H1 (cell line): ENCODE data around the gene GAPDHS. TPM values are rescaled to one million over a fixed set of nuclear protein-coding genes. Genes with fewer than 3 reads are reported as not detected.

Experiments used
- CTCF ChIA-PET: fragments of 300-600 bp; sonication (Branson Sonifier 250); formaldehyde crosslinking; loops from one replicate; lab custom pipeline; 2021; ENCODE audit not compliant: partially characterized antibody; lab: Charles Lee
- POLR2A ChIA-PET: fragments of 300-600 bp; sonication (Branson Sonifier 250); formaldehyde crosslinking; loops from one replicate; lab custom pipeline; 2021; ENCODE audit warnings: inconsistent platforms; ENCODE audit not compliant: partially characterized antibody; lab: Charles Lee
- DNase-seq, 2 experiments: peaks; one replicate each; pipeline versions ENCODE4 v3.0.0 to v3.0.0-alpha.2; 2010 to 2022; ENCODE audit warnings: low spot score in 2 of 2, low read depth in 1 of 2, mixed read lengths in 1 of 2
- FAIRE-seq: peaks from 2 replicates; lab custom pipeline; 2011; peaks lifted over from hg19 to GRCh38; lab: Jason Lieb, UNC
- H2AFZ ChIP-seq: 2 replicates; pipeline ENCODE4 v1.8.1; 2012; ENCODE audit warnings: low read length, inconsistent platforms
- H2AK5ac ChIP-seq: 2 replicates; pipeline ENCODE4 v1.6.1; 2013; ENCODE audit warnings: low read depth, low read length
- H2BK120ac ChIP-seq: replicated peaks from 2 replicates; pipeline ENCODE3; 2013; ENCODE audit warnings: low read depth, low read length, inconsistent platforms
- H2BK12ac ChIP-seq: 2 replicates; pipeline ENCODE4 v1.6.1; 2013; ENCODE audit warnings: low read depth, low read length
- H2BK15ac ChIP-seq: 2 replicates; pipeline ENCODE4 v1.6.1; 2013; ENCODE audit warnings: low read length
- H2BK20ac ChIP-seq: 2 replicates; pipeline ENCODE4 v1.6.1; 2013; ENCODE audit warnings: low read length
- H2BK5ac ChIP-seq: 2 replicates; pipeline ENCODE4 v1.6.1; 2013; ENCODE audit warnings: low read depth, low read length
- H3K14ac ChIP-seq: 2 replicates; pipeline ENCODE4 v1.6.1; 2013; ENCODE audit warnings: inconsistent platforms; ENCODE audit not compliant: insufficient read length
- H3K18ac ChIP-seq: 2 replicates; pipeline ENCODE4 v1.6.1; 2013; ENCODE audit warnings: low read length; ENCODE audit errors: extremely low read depth
- H3K23ac ChIP-seq: 2 replicates; pipeline ENCODE4 v1.6.1; 2013; ENCODE audit warnings: inconsistent platforms; ENCODE audit not compliant: insufficient read length
- H3K23me2 ChIP-seq: 2 replicates; pipeline ENCODE4 v1.6.1; 2013; ENCODE audit warnings: low read depth, low read length
- H3K27ac ChIP-seq: 2 replicates; pipeline ENCODE4 v1.6.1; 2011; ENCODE audit warnings: low read depth, low read length, inconsistent platforms
- H3K27me3 ChIP-seq, 4 experiments: replicated peaks in 1 of 4; 1 replicate in 1 of 4; 2 replicates in 3 of 4; pipeline versions ENCODE4 v1.6.1 to v1.8.1; 2011 to 2013; ENCODE audit warnings: low read length in 3 of 4, mild to moderate bottlenecking in 3 of 4, inconsistent platforms in 2 of 4, mixed read lengths in 2 of 4, moderate library complexity in 1 of 4; ENCODE audit not compliant: control insufficient read depth in 3 of 4, insufficient read depth in 3 of 4; ENCODE audit errors: extremely low read depth in 1 of 4
- H3K36me3 ChIP-seq, 4 experiments: 2 replicates each; pipeline versions ENCODE4 v1.6.1 to v1.8.1; 2011 to 2013; ENCODE audit warnings: mild to moderate bottlenecking in 4 of 4, low read length in 3 of 4, moderate library complexity in 2 of 4, control low read depth in 1 of 4, inconsistent platforms in 1 of 4; ENCODE audit not compliant: insufficient read depth in 4 of 4, control insufficient read depth in 2 of 4
- H3K4ac ChIP-seq: replicated peaks from 2 replicates; pipeline ENCODE3; 2013; ENCODE audit warnings: low read length, low read depth, mixed read lengths, inconsistent platforms; ENCODE audit not compliant: insufficient read length
- H3K4me1 ChIP-seq, 4 experiments: replicated peaks in 1 of 4; 1 replicate in 1 of 4; 2 replicates in 3 of 4; pipeline versions ENCODE4 v1.6.1 to v1.8.1; 2011 to 2013; ENCODE audit warnings: low read length in 3 of 4, inconsistent platforms in 2 of 4, mixed read lengths in 1 of 4; ENCODE audit not compliant: insufficient read depth in 4 of 4, control insufficient read depth in 3 of 4
- H3K4me2 ChIP-seq, 2 experiments: 2 replicates each; pipeline versions ENCODE4 v1.6.1 to v1.8.1; 2011 to 2013; ENCODE audit warnings: low read depth in 2 of 2, low read length in 2 of 2, control low read depth in 1 of 2, inconsistent platforms in 1 of 2, mild to moderate bottlenecking in 1 of 2; ENCODE audit not compliant: insufficient read depth in 1 of 2
- H3K4me3 ChIP-seq, 4 experiments: fragments of 200-600, 300-600 bp in 1 of 4; sonication (generic), shearing (Covaris generic), sonication (Bioruptor Twin) in 1 of 4; 2 replicates each; pipeline versions ENCODE4 v1.5.1 to v1.8.1; 2011 to 2016; ENCODE audit warnings: low read length in 4 of 4, low read depth in 3 of 4, control low read depth in 2 of 4, inconsistent platforms in 2 of 4, mild to moderate bottlenecking in 2 of 4, mixed read lengths in 1 of 4, moderate library complexity in 1 of 4; ENCODE audit not compliant: insufficient read depth in 2 of 4; ENCODE audit errors: extremely low read depth in 1 of 4
- H3K56ac ChIP-seq: replicated peaks from 2 replicates; pipeline ENCODE3; 2013; ENCODE audit warnings: low read depth, mild to moderate bottlenecking, mixed read lengths, low read length, inconsistent platforms; ENCODE audit not compliant: insufficient read length
- H3K79me1 ChIP-seq: 2 replicates; pipeline ENCODE4 v1.6.1; 2013; ENCODE audit warnings: low read depth, low read length, control low read depth
- H3K79me2 ChIP-seq, 2 experiments: 2 replicates each; pipeline versions ENCODE4 v1.6.1 to v1.8.1; 2012 to 2013; ENCODE audit warnings: low read length in 2 of 2, mild to moderate bottlenecking in 2 of 2, inconsistent platforms in 1 of 2; ENCODE audit not compliant: insufficient read depth in 2 of 2, control insufficient read depth in 1 of 2
- H3K9ac ChIP-seq, 4 experiments: replicated peaks in 1 of 4; 1 replicate in 1 of 4; 2 replicates in 3 of 4; pipeline versions ENCODE4 v1.6.1 to v1.8.1; 2011 to 2013; ENCODE audit warnings: low read depth in 3 of 4, low read length in 3 of 4, control low read depth in 2 of 4, mild to moderate bottlenecking in 2 of 4, moderate library complexity in 2 of 4, inconsistent platforms in 1 of 4; ENCODE audit errors: extremely low read depth in 1 of 4
- H3K9me3 ChIP-seq, 2 experiments: 2 replicates each; pipeline versions ENCODE4 v1.6.1 to v1.8.1; 2012 to 2013; ENCODE audit warnings: mild to moderate bottlenecking in 2 of 2, moderate library complexity in 2 of 2, control low read depth in 1 of 2, inconsistent platforms in 1 of 2, low read depth in 1 of 2, low read length in 1 of 2, mixed read lengths in 1 of 2; ENCODE audit not compliant: insufficient read depth in 2 of 2
- H4K20me1 ChIP-seq, 2 experiments: replicated peaks in 1 of 2; 2 replicates each; pipeline versions ENCODE3 to v1.8.1; 2011 to 2013; ENCODE audit warnings: inconsistent platforms in 2 of 2, low read length in 2 of 2, mild to moderate bottlenecking in 1 of 2; ENCODE audit not compliant: insufficient read depth in 2 of 2, control insufficient read depth in 1 of 2
- H4K5ac ChIP-seq: 2 replicates; pipeline ENCODE4 v1.6.1; 2013; ENCODE audit warnings: low read length, low read depth, mixed read lengths, inconsistent platforms; ENCODE audit not compliant: insufficient read length
- H4K8ac ChIP-seq: 2 replicates; pipeline ENCODE4 v1.8.0; 2013; ENCODE audit warnings: mild to moderate bottlenecking, moderate library complexity, low read length, inconsistent platforms; ENCODE audit not compliant: insufficient read depth; ENCODE audit errors: extremely low read depth
- H4K91ac ChIP-seq: replicated peaks from 2 replicates; pipeline ENCODE3; 2013; ENCODE audit warnings: low read length, mixed read lengths, inconsistent platforms; ENCODE audit not compliant: insufficient read length
- CHD1 ChIP-seq: IDR thresholded peaks from 2 replicates; pipeline ENCODE4 v1.6.1; 2012; ENCODE audit warnings: low read depth, low read length, improper control_type of control experiment
- EP300 ChIP-seq, 2 experiments: IDR thresholded peaks; 1 replicate in 1 of 2; 2 replicates in 1 of 2; pipeline ENCODE4 v1.6.1; 2011 to 2012; ENCODE audit warnings: low read depth in 2 of 2, low read length in 2 of 2, mild to moderate bottlenecking in 2 of 2, borderline replicate concordance in 1 of 2, inconsistent platforms in 1 of 2, moderate library complexity in 1 of 2
- SIN3A ChIP-seq, 2 experiments: IDR thresholded peaks in 1 of 2; conservative IDR thresholded peaks in 1 of 2; 2 replicates each; pipeline ENCODE4 v1.6.1; 2011 to 2012; ENCODE audit warnings: low read length in 2 of 2, improper control_type of control experiment in 1 of 2, low read depth in 1 of 2, mild to moderate bottlenecking in 1 of 2
- WGBS, 2 experiments: shearing (Covaris generic) in 1 of 2; methylation state at CpG; one replicate each; pipeline versions ENCODE4 v1.1.6 to v1.1.7; 2013 to 2015; ENCODE audit warnings: low lambda C conversion rate in 2 of 2, mixed read lengths in 2 of 2, inconsistent platforms in 1 of 2, low coverage in 1 of 2, missing lambda C conversion rate in 1 of 2; ENCODE audit not compliant: insufficient replicate concordance in 2 of 2, insufficient coverage in 1 of 2, insufficient read length in 1 of 2; ENCODE audit errors: extremely low coverage in 1 of 2, missing lambda C conversion rate in 1 of 2; 5-methylcytosine and 5-hydroxymethylcytosine counted together
- polyA plus RNA-seq, 7 experiments: library from polyadenylated mRNA; depleted of rRNA in 3 of 7; stranded (reverse) in 5 of 7; unstranded in 2 of 7; fragments of >200 nt in 5 of 7; fragments of 200-250 nt in 2 of 7; gene quantifications; 1 replicate in 5 of 7; 2 replicates in 1 of 7; 4 replicates in 1 of 7; pipeline versions ENCODE4 v1.2.1 to v1.2.3, GENCODE V29; 2011 to 2013; ENCODE audit warnings: missing spikeins in 2 of 7, mixed read lengths in 2 of 7
- total RNA-seq: library from RNA; stranded (reverse); fragmentation: NEBNext Ultra II Directional; extraction: Animal tissue kit (Norgen Biotek cat#: 25700); gene quantifications from 2 replicates; pipeline ENCODE4 v1.2.1, GENCODE V29; 2021
- TF ChIP-seq, protein P1 (sequence below): IDR thresholded peaks from 2 replicates; pipeline ENCODE4 v1.6.1; 2012; ENCODE audit warnings: inconsistent platforms

The GAPDHS gene
- total and polyA plus RNA-seq, 2 of the 8 experiments (the other 6 are each of a cell fraction or from before 2014, with no cell fraction given), result 0.26 TPM; not detected in 1

DNA sequence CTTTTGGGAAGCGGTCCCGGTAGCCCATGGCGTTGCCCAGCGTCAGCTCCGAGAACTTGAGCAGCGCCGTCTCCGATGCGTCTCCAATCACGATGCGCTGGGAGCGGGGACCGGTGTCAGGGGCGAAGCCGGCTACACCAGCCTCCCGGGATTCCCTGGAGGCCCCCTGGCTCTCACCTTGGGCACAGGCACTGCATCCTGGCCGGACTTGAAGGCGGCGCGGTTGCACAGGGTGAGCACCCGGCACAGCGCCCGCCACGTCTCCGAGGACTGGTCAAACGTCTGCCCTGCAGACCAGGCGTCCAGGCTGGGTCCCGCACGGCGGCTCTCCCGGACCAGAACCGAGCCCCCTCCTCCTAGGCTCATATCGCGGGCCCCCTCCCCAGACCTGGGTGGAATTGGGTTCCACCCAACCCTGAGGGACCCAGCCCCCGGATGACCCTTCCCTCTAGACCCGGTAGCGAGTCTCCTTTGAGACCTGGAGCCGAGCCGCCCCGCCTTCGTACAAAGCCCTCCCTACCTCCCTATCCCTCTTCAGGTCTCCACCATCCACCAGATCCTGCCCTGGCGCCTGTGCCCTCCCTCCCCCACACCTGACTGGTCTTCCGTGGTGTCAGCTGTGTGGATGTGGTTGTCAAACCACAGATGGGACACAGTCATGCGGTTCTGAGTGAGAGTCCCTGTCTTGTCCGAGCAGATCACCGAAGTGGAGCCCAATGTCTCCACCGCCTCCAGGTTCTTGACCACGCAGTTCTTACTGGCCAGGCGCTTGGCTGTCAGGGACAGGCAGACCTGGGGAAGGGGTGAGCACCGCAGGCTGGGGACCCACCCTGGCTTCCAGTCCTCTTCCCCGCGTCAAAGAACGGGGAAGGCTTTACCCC lies 25.4 kb downstream of the GAPDHS start:
- Histone ChIP-seq H4K91ac (no peak overlapping the region), H3K27ac (no peak overlapping the region), H3K4me2 (peak overlapping the region; percentile 42 to 92), H4K5ac (no peak overlapping the region), H3K23ac (no peak overlapping the region), H3K56ac (no peak overlapping the region), H3K18ac (no peak overlapping the region), H3K27me3 (peaks cover 0 to 16% (median 12%) of the 10 kb centered on the region in 4 experiments; a peak in 5 of 7 replicates), H3K9me3 (no peaks in the 10 kb centered on the region; a peak in 1 of 4 replicates), H4K8ac (peak overlapping the region; percentile 78), H2BK20ac (no peak overlapping the region), H2AK5ac (0 out of 2 replicates have a peak overlapping the region, but pooled peaks have one; percentile 69), H3K4me3 (peak overlapping the region; percentile 50 to 65 (median 62)), H3K9ac (no peak overlapping the region), H2AFZ (no peak overlapping the region), H3K4me1 (peaks cover 0 to 6% (median 4%) of the 10 kb centered on the region in 4 experiments; a peak in 3 of 7 replicates)
- no peak for DNase-seq
- POLR2A ChIA-PET, result interaction anchor here (1.0 to 3.2 kb wide), 10 partner anchors 15 to 160 kb away, joined by 3 to 9 read pairs (median 5); partner anchors contain the start of genes COX6B1, ETV2 and HAUS5
- FAIRE-seq, result no peak
- 41% methylated on average over 52 of the region's 53 CpGs; no CpG with 5 or more reads in 1 of the 2 experiments for WGBS, 2 experiments
- TF ChIP-seq, protein P1, sequence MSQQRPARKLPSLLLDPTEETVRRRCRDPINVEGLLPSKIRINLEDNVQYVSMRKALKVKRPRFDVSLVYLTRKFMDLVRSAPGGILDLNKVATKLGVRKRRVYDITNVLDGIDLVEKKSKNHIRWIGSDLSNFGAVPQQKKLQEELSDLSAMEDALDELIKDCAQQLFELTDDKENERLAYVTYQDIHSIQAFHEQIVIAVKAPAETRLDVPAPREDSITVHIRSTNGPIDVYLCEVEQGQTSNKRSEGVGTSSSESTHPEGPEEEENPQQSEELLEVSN, result peak; percentile 52; the same call in 1 of the 2 replicates
- 0 out of 4 replicates have a peak, but pooled peaks of 1 of the 2 experiments have one; percentile 15 for TF ChIP-seq SIN3A (conservative IDR thresholded peaks at IDR 0.05 in 1 of 2, IDR thresholded peaks at IDR 0.05 in 1 of 2; ENCODE audit: low read depth in 1 of 2, low read length in 2 of 2)
- no peak for TF ChIP-seq EP300 (IDR thresholded peaks at IDR 0.05; ENCODE audit: borderline replicate concordance in 1 of 2, low read depth in 2 of 2, low read length in 2 of 2)
- no peak for TF ChIP-seq CHD1
- TF ChIP-seq, all 59 proteins: peak for 2
- H4K20me1 ChIP-seq, result peaks cover 7 to 8% of the 10 kb centered on the region in 2 experiments
- no peak overlapping the region for H3K4ac ChIP-seq
- peaks cover 4% of the 10 kb centered on the region; the same call in 1 of the 2 replicates for H3K23me2 ChIP-seq
- H3K36me3 ChIP-seq, result no peaks in the 10 kb centered on the region
- no peak overlapping the region for H3K14ac ChIP-seq
- CTCF ChIA-PET, result interaction anchor here (1.0 to 7.7 kb wide), 14 partner anchors 10 to 278 kb away, joined by 3 to 90 read pairs (median 4); partner anchors contain the start of genes HAUS5 and PMIS2
- H3K79me2 ChIP-seq, result no peaks in the 10 kb centered on the region
- no peak overlapping the region for H2BK15ac ChIP-seq
- no peak overlapping the region for H2BK120ac ChIP-seq
- H2BK5ac ChIP-seq, result no peak overlapping the region
- no peaks in the 10 kb centered on the region for H3K79me1 ChIP-seq
- H2BK12ac ChIP-seq, result no peak overlapping the region
